ENCODE measurements around the gene MYO6. TPM values are rescaled to one million over a fixed set of nuclear protein-coding genes. Genes with fewer than 3 reads are reported as not detected.

The MYO6 gene
- total RNA-seq, 2 experiments from 2014 or later, result 6.1 to 6.4 TPM

- H3K9me3 Mint-ChIP-seq, result no peaks in the 10 kb centered on the region
- intact Hi-C loops (cut with micrococcal nuclease), result no loop called here
- DNase-seq, result no peak
- no peak overlapping the region for H3K4me3 Mint-ChIP-seq
- H3K27ac Mint-ChIP-seq, result no peak overlapping the region
- no peaks in the 10 kb centered on the region for H3K4me1 Mint-ChIP-seq (ENCODE audit: low read depth)
- ChIA-PET CTCF (interaction anchor here (2.5 kb wide), 1 partner anchor 12 kb away, joined by 12 read pairs; no protein-coding TSS in a partner anchor), POLR2A (no interaction called here)
- H3K27me3 Mint-ChIP-seq, result peaks cover 10% of the 10 kb centered on the region
- H3K36me3 Mint-ChIP-seq, result no peaks in the 10 kb centered on the region
These were observed 197.2 kb downstream of the MYO6 start for GRCh38 chr6:75946146-75946831.

- no peak overlapping the region for H3K27ac Mint-ChIP-seq
- ChIA-PET CTCF (interaction anchor here (2.5 kb wide), 1 partner anchor 13 kb away, joined by 12 read pairs; no protein-coding TSS in a partner anchor), POLR2A (no interaction called here)
- no peak for DNase-seq
- no peak overlapping the region for H3K4me3 Mint-ChIP-seq
- H3K36me3 Mint-ChIP-seq, result no peaks in the 10 kb centered on the region
- intact Hi-C loops (cut with micrococcal nuclease), result no loop called here
- H3K9me3 Mint-ChIP-seq, result no peaks in the 10 kb centered on the region
- peaks cover 9% of the 10 kb centered on the region for H3K27me3 Mint-ChIP-seq
- no peaks in the 10 kb centered on the region for H3K4me1 Mint-ChIP-seq (ENCODE audit: low read depth)
These were observed 198.9 kb downstream of the MYO6 start for GRCh38 chr6:75947935-75948334.

GRCh38 chr6:75952128-75952527 lies 203.1 kb downstream of the MYO6 start:
- H3K9me3 Mint-ChIP-seq, result peaks cover under 1% of the 10 kb centered on the region
- no peaks in the 10 kb centered on the region for H3K36me3 Mint-ChIP-seq
- no peak overlapping the region for H3K27ac Mint-ChIP-seq
- DNase-seq, result no peak
- H3K27me3 Mint-ChIP-seq, result peaks cover 7% of the 10 kb centered on the region
- H3K4me3 Mint-ChIP-seq, result no peak overlapping the region
- H3K4me1 Mint-ChIP-seq (ENCODE audit: low read depth), result no peaks in the 10 kb centered on the region
- ChIA-PET POLR2A (no interaction called here), CTCF (no interaction called here)
- intact Hi-C loops (cut with micrococcal nuclease), result no loop called here

GRCh38 chr6:75963569-75963968 lies 214.5 kb downstream of the MYO6 start:
- Mint-ChIP-seq H3K9me3 (no peaks in the 10 kb centered on the region), H3K27ac (no peak overlapping the region), H3K4me3 (no peak overlapping the region), H3K36me3 (no peaks in the 10 kb centered on the region), H3K4me1 (ENCODE audit: low read depth) (no peaks in the 10 kb centered on the region), H3K27me3 (peaks cover 6% of the 10 kb centered on the region)
- no peak for DNase-seq
- ChIA-PET CTCF (no interaction called here), POLR2A (no interaction called here)
- intact Hi-C loops (cut with micrococcal nuclease), result no loop called here

- no peaks in the 10 kb centered on the region for H3K4me1 Mint-ChIP-seq (ENCODE audit: low read depth)
- ChIA-PET CTCF (interaction anchor here (1.4 kb wide), 1 partner anchor 75 kb away, joined by 5 read pairs; no protein-coding TSS in a partner anchor), POLR2A (no interaction called here)
- DNase-seq, result no peak
- intact Hi-C loops (cut with micrococcal nuclease), result no loop called here
- no peaks in the 10 kb centered on the region for H3K36me3 Mint-ChIP-seq
- no peak overlapping the region for H3K27ac Mint-ChIP-seq
- no peaks in the 10 kb centered on the region for H3K9me3 Mint-ChIP-seq
- no peak overlapping the region for H3K4me3 Mint-ChIP-seq
- H3K27me3 Mint-ChIP-seq, result peaks cover 3% of the 10 kb centered on the region
These were observed 219.1 kb downstream of the MYO6 start for GRCh38 chr6:75968143-75968542.

Other genes starting within 250 kb of the MYO6 start
- gene SENP6, start 147.4 kb upstream of the MYO6 start, total RNA-seq, result 10 to 100 TPM; 57.1 to 59.4 TPM